ENCODE measurements around the gene MTO1.

- no peak for TF ChIP-seq CTCF (IDR thresholded peaks at IDR 0.05)
- TF ChIP-seq POLR2AphosphoS5 (IDR thresholded peaks at IDR 0.05) = no peak
- TF ChIP-seq POLR2A (IDR thresholded peaks at IDR 0.05) = no peak
- TF ChIP-seq EP300 (IDR thresholded peaks at IDR 0.05) = no peak
Measured at GRCh38 chr6:73413102-73413501, 48.4 kb upstream of the MTO1 start.
